GM12874 (cell line): ENCODE data around the gene FLT3.

ENCODE experiments used
- TF ChIP-seq, protein P1 (sequence below): IDR thresholded peaks from 2 replicates; pipeline ENCODE4 v1.5.1; 2011; ENCODE audit warnings: low read depth, mild to moderate bottlenecking, control low read depth, low read length, moderate library complexity; ENCODE audit not compliant: insufficient read depth

The FLT3 gene

DNA sequence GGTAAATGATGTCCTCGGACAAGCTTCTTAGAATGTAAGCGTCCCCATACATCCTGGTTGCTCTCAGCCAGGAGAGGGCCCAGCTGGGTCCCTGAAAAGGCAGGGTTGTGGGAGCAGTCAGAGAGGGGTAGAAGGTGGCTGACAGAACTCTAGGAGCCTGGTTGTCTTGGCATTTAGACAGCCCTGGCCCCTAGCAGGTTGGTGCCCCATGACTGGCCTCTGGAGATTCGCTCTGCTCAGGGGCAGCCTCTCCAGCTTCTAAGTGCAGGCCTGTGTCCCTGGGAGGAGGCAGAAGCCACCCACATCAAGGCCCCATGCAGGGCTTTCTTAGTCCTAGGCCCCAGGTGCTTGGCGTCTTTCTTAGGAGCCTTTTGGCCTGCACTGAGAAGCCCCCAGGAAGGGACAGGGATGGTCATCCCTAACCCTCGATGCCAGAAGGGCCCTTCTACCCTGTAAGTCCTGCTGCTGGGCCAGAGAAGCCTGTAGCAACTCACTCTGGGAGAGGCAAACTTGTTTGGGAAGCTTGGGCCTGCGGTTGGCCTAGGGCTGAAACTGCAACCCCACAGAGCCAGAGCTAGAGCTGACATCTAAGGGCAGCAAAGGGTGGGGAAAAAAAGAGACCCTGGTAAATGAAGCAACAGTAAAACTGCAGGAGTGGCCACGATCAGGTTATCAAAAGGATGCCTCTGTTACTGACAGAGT, 128.4 kb downstream of the FLT3 start:
- TF ChIP-seq, protein P1, sequence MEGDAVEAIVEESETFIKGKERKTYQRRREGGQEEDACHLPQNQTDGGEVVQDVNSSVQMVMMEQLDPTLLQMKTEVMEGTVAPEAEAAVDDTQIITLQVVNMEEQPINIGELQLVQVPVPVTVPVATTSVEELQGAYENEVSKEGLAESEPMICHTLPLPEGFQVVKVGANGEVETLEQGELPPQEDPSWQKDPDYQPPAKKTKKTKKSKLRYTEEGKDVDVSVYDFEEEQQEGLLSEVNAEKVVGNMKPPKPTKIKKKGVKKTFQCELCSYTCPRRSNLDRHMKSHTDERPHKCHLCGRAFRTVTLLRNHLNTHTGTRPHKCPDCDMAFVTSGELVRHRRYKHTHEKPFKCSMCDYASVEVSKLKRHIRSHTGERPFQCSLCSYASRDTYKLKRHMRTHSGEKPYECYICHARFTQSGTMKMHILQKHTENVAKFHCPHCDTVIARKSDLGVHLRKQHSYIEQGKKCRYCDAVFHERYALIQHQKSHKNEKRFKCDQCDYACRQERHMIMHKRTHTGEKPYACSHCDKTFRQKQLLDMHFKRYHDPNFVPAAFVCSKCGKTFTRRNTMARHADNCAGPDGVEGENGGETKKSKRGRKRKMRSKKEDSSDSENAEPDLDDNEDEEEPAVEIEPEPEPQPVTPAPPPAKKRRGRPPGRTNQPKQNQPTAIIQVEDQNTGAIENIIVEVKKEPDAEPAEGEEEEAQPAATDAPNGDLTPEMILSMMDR, result no peak

DNA sequence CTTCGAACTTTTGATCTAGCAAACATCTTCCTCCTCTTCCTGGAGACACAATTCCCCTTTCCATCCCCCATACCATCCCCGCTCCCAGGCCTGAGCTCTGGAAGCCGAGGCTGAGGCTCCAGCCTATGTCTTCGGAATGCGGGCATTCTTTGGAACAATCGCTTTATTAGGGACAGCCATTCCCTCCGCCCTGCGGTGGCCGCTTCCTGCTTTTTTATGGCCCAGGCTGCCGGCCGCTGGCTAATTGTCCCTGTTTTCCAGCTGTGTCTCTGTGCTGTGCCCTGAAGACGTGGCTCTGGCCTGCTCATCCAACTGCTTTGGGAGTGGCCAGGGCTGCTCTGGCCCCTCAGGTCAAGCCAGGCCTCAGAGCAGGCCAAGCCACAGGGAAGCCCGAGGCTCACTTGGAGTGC, 129.1 kb downstream of the FLT3 start:
- TF ChIP-seq, protein P1, result no peak

DNA sequence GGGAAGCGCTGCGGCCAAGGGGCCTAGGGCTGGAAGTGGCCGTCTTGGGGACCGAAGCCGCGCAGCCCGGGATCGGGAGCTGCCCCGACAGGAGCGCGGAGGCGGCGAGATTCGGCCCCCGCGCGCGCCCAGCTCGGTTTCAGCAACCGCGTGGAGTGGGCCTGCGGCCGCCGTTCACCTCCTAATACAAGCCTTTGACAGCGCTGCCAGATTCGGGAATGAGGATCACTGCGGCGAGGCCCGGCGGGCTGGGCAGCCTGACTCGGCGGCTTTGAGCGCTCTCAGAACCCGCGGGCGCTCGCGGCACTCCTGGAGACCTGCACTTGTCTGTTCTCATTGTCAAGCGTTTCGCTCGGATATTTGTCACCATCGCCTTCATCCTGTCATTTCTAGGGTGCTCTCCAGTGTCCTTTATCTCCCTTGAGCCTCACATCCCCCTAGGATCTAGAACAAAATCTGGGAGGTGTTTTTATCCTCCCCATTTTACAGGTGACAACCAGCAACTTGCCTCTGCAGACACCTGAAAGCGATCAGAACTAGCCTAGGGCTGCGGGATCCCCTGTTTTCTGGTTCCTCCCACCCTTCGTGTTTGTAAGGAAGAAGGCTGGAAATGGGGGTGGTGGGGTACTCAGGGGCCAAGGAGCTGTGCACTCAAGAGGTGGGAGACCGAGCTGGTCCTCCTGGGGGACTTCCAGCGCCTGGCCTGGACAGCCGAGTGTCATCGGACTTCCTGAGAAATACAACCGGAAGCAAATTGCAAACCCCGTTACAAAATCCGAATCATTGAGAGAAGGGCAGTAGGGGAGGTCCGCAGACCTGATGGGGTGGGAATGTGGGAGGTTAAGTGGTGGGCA, 129.8 kb downstream of the FLT3 start:
- TF ChIP-seq, protein P1, result no peak

DNA sequence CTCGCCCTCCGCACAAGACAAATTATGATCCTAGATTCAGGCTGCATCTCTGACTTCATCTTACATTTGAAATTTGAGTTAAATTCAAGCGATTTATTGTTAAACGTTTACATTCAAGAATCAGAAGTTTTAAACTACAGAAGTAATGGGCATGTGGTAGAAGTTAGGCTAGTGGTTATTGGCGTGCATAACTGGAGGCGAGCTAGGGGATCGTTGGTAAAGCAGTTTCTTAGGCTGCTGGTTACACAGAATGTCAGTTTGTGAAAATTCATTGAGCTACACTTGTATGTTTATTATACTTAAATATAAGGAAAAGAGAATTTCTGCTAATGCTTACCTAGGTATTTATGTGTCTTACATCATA, 130.5 kb downstream of the FLT3 start:
- TF ChIP-seq, protein P1, result no peak

DNA sequence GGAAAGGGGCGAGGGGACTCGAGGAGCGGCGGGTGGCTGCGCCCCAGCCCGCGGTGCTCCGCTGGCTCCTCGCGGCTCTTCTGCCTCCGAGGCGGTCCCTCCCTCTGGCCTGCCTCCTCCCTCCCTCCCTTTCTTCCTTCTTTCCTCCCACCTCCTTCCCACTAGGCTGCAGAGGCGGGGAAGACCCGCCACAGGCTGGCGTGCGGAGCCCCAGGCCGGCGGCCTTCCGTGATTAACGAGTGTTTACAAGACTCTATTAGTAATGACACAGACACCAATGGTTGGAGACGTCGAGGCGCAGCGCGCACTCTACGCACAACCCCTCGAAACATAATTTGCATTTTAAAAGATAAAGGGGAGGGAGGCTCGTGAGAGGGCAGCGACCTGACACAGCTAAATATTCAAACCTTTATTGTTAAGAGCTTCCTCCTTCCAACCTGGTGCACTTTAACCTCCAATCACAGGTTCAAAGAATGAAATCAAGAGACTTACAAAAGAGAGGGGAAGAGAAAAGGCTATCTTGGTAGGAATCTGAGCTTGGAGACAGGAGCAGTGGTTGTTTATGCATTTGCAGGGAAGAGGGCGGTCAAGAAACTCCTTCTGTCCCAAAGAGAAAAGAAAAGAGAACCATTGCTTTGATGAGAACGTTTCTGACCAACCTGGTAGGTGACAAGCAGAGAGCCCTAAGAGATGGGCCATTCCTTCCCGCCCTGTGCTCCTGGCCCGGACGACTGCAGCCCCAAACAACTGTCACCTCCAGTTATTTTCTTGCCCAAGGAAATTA, 131.1 kb downstream of the FLT3 start, which contains the start of gene CDX2:
Gene CDX2 (minus strand): TSS at position 234 of the 784 bp plus-strand sequence. CDS start 309 bp downstream, outside the sequence.
- TF ChIP-seq, protein P1, result no peak

DNA sequence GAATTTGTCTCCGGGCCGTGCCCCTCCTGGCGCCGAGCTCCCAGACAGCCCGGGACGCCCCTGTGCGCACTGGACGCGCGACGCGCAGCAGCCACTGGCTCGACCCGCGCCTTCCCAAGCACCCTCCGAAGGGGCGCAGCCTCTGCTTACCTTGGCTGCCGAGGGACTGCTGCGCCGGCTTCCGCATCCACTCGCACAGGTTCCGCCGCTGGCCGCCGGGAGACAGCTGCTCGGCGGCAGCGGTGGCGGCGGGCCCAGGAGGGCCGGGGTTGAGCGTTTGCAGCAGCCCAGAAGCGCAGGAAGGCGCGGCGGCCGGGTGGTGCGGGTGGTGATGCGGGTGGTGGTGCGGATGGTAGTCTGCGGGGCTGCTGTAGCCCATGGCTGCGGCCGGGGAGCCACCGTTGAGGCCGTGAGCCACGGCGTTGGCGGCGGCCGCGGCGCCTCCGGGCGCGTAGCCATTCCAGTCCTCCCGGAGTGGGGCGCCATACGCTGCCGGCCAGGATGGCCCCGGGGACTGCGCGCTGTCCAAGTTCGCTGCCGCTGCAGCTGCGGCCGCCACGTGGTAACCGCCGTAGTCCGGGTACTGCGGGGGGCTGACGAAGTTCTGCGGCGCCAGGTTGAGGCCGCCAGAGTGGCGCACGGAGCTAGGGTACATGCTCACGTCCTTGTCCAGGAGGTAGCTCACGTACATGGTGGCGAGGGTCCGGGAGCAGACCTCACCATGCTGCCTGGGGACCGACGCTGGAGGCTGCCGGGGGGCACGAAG, 131.9 kb downstream of the FLT3 start:
- TF ChIP-seq, protein P1, result no peak
